ENCODE data around the gene TSPAN8. TPM values are rescaled to one million over a fixed set of nuclear protein-coding genes. Genes with fewer than 3 reads are reported as not detected.
"Not testable (repeated sequence)": the region's sequence is repeated elsewhere in the genome, so short reads cannot be mapped to it uniquely, and the experiment has no call there.

TSPAN8 gene
- not detected in 2 replicates for total RNA-seq

DNA sequence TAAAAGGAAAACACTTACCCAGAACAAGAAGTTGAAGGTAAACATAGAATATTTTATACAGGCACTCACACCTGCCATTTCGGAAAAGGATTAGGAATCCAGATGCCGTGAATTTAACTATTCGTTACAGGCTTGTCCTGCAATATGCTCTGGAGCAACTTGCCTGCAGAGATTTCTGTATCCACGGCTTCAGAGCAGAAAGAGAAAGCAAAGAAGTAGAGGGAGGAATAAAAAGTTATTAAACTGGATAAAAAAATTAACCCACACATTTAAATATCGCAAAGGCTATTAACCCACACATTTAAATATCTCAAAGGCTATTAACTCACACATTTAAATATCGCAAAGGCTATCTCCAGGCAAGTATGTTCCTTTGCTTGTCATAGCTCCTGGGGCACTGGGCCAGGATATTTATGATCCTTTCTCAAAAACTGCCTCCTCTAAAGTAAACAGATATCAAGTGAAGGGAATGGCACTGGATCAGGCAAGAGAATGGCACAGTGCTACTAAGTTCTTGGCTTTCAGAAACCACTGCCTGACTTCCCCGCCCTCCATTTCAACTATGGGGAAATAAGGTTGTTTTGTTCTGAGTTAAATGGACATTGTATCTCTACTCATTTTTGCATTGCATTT is at the start of gene TSPAN8:
Gene TSPAN8 (minus strand): TSS at position 399 of the 633 bp plus-strand sequence. CDS start 321 bp downstream, at position 78.
- no peak for DNase-seq (ENCODE audit: low read depth in 2 of 2)

GRCh38 chr12:71201136-71201679 is 43.4 kb upstream of the TSPAN8 start:
- DNase-seq (ENCODE audit: low read depth in 2 of 2), result no peak

DNA sequence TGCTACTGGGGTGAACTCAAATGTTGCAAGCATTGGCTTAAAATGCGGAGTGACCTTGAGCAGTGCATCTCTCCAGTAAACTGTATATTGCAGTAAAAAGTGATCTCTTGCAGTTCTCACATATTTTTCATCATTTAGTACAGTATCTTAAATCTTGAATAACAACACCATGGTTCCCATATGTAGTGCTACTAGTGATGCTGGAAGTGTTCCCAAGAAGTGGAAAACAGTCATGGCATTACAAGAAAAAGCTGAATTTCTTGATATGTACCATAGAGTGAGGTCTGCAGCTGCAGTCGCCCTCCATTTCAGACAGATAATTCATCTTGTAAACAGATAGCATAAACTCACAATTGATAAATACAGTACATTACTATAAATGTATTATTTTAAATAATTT is 42.9 kb upstream of the TSPAN8 start:
- no peak for DNase-seq (ENCODE audit: low read depth in 2 of 2)

GRCh38 chr12:71197460-71197859 is 39.7 kb upstream of the TSPAN8 start:
- no peak for DNase-seq (ENCODE audit: low read depth in 2 of 2)

- no peak for DNase-seq (ENCODE audit: low read depth in 2 of 2)
These were observed 37.6 kb upstream of the TSPAN8 start for GRCh38 chr12:71195338-71195896.

- no peak for DNase-seq (ENCODE audit: low read depth in 2 of 2)
These were observed 36.9 kb upstream of the TSPAN8 start for GRCh38 chr12:71194657-71195056.

DNA sequence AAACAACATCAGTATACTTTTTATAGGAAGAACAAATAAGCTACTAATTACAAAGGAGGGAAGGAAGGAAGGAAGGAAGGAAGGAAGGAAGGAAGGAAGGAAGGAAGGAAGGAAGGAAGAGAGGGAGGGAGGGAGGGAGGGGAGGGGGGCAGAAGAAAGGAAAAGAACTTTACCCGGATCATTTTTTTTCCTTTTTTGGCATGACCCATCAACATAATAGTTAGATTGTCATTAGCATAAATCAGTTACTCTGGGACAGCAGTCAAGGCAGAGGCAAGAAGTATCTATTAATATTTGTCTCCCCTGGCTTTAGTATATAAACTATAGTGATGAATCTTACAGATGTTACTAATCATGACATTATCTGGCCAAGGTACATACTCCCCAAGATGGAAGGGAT is 35.2 kb upstream of the TSPAN8 start:
- no peak for DNase-seq (ENCODE audit: low read depth in 2 of 2)

DNA sequence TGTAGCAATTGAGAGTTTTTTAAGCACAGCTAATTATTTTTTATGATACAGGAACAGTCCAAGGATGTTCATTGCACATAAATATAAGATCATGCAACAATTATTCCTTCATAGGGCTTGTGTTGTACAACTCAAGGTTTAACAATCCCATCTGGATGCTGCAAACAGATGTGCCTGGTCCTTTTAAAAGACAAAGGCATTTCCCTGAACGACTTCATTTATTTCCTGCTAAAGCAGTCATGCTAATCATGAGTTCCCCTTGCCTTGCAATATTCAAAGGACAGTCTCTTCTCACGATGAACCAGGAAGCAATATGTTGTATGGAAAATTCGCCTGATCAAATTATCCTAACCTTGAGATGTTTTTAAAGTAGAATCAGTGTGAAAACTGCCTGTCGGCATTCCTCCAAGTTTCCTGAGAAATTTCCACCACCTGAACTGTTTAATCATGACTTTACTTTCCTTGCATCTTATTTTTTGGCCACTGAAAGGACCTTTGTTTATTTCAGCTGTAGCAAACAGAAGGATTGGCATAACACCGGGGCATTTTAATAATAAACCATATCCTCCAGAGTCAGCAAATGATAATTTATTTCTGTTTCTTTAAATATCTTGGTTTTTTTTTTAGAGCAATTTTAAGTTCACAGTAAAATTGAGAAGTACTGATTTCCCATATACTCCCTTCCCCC is 33.9 kb upstream of the TSPAN8 start:
- no peak for DNase-seq (ENCODE audit: low read depth in 2 of 2)

DNA sequence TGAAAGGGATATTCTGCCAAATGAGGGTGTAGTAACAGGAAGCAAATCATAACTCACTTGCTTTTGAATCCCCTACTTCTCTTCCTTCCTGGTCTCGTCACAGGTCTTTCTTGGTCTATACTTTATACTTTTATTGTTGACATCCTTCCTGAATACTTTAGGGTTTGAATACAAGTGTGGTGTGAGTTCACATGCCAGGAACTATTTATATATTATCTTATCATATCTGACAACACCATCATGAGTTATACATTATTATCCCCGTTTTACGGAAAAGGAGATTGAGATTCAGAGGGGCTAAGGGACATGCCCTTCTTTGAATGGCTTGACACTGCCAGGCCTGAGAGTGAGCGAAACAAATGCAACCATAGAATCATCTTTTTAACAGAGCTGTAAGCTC is 33.0 kb upstream of the TSPAN8 start:
- no peak for DNase-seq (ENCODE audit: low read depth in 2 of 2)

DNA sequence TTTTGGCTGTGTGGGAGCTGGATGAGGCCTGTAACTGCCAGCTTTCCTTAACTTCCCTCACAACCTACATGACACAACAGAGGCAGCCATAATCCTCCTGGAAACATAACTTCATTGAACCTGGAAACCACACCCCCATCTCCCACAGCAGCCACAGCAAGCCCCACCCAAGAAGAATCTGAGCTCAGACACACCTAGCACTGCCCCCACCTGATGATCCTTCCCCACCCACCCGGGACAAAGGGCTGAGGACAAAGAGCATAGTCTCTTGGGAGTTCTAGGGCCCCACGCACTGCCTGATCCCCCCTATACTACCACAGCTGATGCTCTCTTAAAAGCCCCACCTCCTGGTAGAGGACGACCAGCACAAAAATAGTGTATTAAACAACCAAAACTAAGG is 29.6 kb upstream of the TSPAN8 start:
- DNase-seq (ENCODE audit: low read depth in 2 of 2), result no peak

DNA sequence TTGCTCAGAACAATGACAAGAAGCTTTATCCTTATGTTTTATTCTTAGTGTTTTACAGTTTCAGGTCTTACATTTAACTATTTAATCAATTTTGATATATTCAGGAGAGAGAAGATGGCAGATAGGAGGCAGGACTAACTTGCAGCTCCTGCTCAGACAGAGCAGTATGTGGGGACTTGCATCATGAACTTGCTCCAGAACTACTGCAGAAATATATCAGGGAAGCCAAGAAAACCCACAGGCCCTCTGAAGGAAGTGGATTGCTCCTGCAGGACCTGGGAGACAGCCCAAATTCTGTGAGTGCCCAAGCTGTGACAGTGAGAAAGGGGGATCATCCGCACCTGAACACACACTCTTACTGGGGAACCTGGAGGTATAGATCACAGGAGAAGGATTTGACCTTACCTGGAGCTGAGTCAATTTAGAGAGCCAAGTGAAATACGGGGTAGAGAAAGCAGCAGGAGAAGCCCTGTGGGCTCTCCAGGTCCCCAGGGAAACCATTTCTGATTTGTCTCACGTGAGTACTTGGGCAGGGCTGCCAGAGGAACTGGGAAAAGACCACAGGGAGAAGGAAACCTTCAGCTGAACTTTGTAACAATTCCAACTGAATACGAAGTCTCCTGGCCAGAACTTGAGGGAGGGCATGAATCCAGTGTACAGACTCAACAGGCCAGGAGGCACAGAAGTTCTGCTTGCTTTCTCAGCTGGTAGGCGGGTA is 28.9 kb upstream of the TSPAN8 start:
- DNase-seq (ENCODE audit: low read depth in 2 of 2), result no peak

DNA sequence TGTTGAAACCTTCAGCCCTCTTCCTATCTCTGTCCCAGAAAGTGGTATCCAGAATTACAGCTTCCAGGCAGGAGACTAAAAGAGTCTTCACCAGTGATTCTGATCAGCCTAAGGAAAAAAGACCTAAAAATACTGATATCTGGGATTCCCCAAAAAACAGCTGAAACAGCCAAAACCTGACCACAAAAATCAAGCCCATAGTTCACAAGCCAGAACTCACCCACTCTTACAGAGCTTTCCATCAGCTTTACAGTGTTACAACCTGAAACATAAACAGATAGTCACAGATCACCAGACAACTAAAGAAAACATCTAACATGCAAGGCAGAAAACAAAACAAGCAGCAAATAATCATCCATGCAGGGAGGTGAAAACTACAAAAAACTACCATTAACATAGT is 26.0 kb upstream of the TSPAN8 start:
- DNase-seq (ENCODE audit: low read depth in 2 of 2), result no peak

DNA sequence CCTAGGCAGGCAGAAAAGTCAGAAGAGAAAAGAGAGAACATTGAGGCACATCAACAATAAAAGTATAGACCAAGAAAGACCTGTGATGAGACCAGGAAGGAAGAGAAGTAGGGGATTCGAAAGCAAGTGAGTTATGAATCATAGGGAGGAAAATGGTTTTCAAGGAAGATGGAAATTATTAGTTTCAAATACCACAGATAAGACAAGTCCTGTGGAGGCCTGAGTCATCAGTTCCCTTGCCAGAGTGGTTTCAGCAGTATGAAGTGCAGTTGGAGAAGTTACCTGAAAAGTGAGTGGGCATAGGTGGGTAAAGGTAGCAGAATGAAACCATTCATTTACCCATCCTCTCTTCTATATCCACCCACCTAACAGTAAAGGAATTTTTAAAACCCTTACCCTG is 25.2 kb upstream of the TSPAN8 start:
- DNase-seq (ENCODE audit: low read depth in 2 of 2), result no peak

- DNase-seq (ENCODE audit: low read depth in 2 of 2), result no peak
These were observed 20.4 kb upstream of the TSPAN8 start for GRCh38 chr12:71178162-71178561.

DNA sequence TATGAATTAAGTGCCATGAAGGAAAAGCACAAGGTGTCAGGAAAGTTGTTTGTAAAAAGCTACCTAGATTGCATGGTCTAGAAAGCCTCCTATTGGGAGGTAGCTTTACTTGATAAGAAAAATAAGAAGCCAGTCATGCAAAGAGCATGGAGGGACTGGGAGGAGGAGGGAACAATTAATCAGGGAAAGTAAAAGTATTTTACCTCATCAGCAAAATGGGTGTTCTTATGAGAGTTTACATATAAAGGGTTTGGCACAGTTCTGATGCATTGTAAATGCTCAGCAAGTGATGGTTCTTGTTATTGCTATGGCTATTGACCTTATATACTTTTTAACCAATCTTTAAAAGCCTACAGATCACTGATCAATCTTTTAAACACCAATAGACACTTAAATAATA is 17.0 kb upstream of the TSPAN8 start:
- DNase-seq (ENCODE audit: low read depth in 2 of 2), result no peak

DNA sequence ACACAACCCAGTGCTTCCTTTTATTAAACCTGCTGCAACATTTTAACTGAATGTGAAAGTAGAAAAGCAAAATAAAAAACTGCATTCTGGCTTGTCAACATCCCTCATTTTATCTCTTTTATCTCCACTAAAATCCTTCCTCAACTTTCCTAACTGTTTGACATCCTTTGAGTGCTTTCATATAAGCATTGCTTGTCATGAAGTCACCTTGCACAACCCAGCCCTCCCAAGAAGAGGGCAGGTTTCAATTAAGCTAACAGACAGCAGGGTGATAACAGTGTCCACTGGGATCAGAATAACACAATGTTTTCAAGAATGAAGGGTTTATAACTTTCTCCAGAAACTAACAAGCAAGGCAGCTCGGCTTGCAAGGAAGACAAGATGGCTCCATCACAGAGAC is 16.3 kb upstream of the TSPAN8 start:
- DNase-seq (ENCODE audit: low read depth in 2 of 2), result no peak

DNA sequence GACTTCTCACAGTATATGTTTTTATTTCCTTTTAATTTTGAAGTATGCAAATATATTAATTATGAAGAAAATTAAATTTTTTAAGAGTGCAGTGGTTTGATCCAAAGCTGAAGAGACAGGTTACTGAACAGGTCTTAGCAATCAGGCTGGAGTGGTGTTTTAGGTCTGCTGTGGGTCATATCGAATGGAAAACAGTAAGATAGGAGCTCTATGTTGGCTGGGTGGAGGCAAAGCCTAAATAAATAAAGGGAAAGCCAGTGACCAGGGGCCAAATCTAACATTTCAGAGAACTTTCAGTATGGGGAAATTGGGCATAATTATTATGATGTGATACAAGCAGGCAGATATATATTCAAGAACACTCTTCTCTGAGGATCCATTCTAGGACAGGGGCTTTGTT is 12.7 kb upstream of the TSPAN8 start:
- no peak for DNase-seq (ENCODE audit: low read depth in 2 of 2)

GRCh38 chr12:71169286-71169685 is 11.5 kb upstream of the TSPAN8 start:
- DNase-seq (ENCODE audit: low read depth in 2 of 2), result no peak

DNA sequence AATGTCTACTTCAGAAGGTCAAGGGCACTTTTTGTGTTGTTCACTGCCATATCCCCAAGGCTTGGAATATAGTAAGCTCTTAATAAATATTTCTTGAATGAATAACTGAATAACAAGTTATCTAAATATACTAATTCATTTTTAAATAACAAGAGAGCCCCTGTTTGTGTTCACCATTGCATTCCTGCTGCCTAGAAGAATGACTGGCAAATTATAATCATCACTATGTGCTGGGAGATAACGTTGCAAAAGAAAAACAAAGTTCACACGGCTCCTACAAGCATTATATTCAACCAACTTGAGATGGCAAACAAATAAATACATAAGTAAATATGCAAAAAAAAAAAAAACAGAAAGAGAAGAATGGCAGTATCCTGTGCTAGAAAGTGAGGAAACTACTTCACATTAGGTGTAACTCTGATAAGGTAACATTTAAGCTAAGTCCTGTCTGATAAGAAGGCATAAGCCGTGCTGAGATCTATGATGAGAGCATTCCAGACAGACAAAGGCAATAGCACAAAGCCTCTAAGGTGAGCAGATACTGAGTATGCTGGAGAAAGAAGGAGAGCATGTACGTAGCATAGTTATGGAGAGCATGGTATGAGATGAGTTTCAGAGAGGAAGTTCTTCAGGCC is 9.2 kb upstream of the TSPAN8 start:
- DNase-seq (ENCODE audit: low read depth in 2 of 2), result no peak

GRCh38 chr12:71166280-71166679 is 8.5 kb upstream of the TSPAN8 start:
- DNase-seq (ENCODE audit: low read depth in 2 of 2), result no peak

DNA sequence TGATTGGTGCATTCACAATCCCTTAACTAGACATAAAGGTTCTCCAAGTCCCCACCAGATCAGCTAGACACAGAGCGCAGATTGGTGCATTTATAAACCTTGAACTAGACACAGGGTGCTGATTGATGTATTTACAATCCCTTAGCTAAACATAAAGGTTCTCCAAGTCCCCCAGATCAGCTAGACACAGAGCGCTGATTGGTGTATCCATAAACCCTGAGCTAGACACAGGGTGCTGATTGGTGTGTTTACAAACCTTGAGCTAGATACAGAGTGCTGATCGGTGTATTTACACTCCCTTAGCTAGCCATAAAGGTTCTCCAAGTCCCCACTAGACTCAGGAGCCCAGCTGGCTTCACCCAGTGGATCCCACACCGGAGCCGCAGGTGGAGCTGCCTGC is 8.0 kb upstream of the TSPAN8 start:
- DNase-seq (ENCODE audit: low read depth in 2 of 2), result not testable (repeated sequence)

Data from lung microvascular endothelial cell (primary cell).